ENCODE measurements around the gene NOTCH3. TPM values are rescaled to one million over a fixed set of nuclear protein-coding genes. Genes with fewer than 3 reads are reported as not detected.
A peak's percentile ranks its signal among the peaks of the same experiment; 100 is the strongest.

Gene NOTCH3
- total RNA-seq, 1 experiment from 2014 or later = 44.7 TPM

- Mint-ChIP-seq H3K27me3 (ENCODE audit: unreplicated experiment) (no peaks in the 10 kb centered on the region), H3K36me3 (ENCODE audit: insufficient read depth, unreplicated experiment) (peaks cover 49% of the 10 kb centered on the region), H3K4me3 (ENCODE audit: low read depth, unreplicated experiment) (peak overlapping the region; percentile 38), H3K27ac (ENCODE audit: unreplicated experiment) (peak overlapping the region; percentile 40), H3K9me3 (ENCODE audit: low read depth, unreplicated experiment) (no peaks in the 10 kb centered on the region), H3K4me1 (ENCODE audit: low read depth, unreplicated experiment) (peaks cover 14% of the 10 kb centered on the region)
- CTCF ChIA-PET = interaction anchor here (1.5 kb wide), 1 partner anchor 53 kb away, joined by 7 read pairs; no protein-coding TSS in a partner anchor
- TF ChIP-seq CTCF (IDR thresholded peaks at IDR 0.05; ENCODE audit: unreplicated experiment) = no peak
- intact Hi-C loops (cut with micrococcal nuclease; ENCODE audit: unreplicated experiment) = no loop called here
- peak; percentile 68 for DNase-seq
- no TSS peak for BruUV-seq (replicated peaks)
Measured at GRCh38 chr19:15248648-15249527, 48.1 kb upstream of the NOTCH3 start.

- Mint-ChIP-seq H3K9me3 (ENCODE audit: low read depth, unreplicated experiment) (no peaks in the 10 kb centered on the region), H3K36me3 (ENCODE audit: insufficient read depth, unreplicated experiment) (peaks cover 49% of the 10 kb centered on the region), H3K27ac (ENCODE audit: unreplicated experiment) (peak overlapping the region; percentile 40), H3K4me1 (ENCODE audit: low read depth, unreplicated experiment) (peaks cover 14% of the 10 kb centered on the region), H3K27me3 (ENCODE audit: unreplicated experiment) (no peaks in the 10 kb centered on the region), H3K4me3 (ENCODE audit: low read depth, unreplicated experiment) (peak overlapping the region; percentile 38)
- CTCF ChIA-PET = no interaction called here
- no peak for TF ChIP-seq CTCF (IDR thresholded peaks at IDR 0.05; ENCODE audit: unreplicated experiment)
- intact Hi-C loops (cut with micrococcal nuclease; ENCODE audit: unreplicated experiment) = no loop called here
- no TSS peak for BruUV-seq (replicated peaks)
- no peak for DNase-seq
Measured at GRCh38 chr19:15248106-15248505, 47.3 kb upstream of the NOTCH3 start.

- Mint-ChIP-seq H3K36me3 (ENCODE audit: insufficient read depth, unreplicated experiment) (peaks cover 52% of the 10 kb centered on the region), H3K27me3 (ENCODE audit: unreplicated experiment) (no peaks in the 10 kb centered on the region), H3K4me1 (ENCODE audit: low read depth, unreplicated experiment) (peaks cover 14% of the 10 kb centered on the region), H3K4me3 (ENCODE audit: low read depth, unreplicated experiment) (no peak overlapping the region), H3K27ac (ENCODE audit: unreplicated experiment) (no peak overlapping the region), H3K9me3 (ENCODE audit: low read depth, unreplicated experiment) (no peaks in the 10 kb centered on the region)
- CTCF ChIA-PET = no interaction called here
- no peak for TF ChIP-seq CTCF (IDR thresholded peaks at IDR 0.05; ENCODE audit: unreplicated experiment)
- intact Hi-C loops (cut with micrococcal nuclease; ENCODE audit: unreplicated experiment) = no loop called here
- no peak for DNase-seq
- BruUV-seq (replicated peaks) = no TSS peak
Measured at GRCh38 chr19:15247107-15248014, 46.6 kb upstream of the NOTCH3 start.

GRCh38 chr19:15246198-15246481 lies 45.3 kb upstream of the NOTCH3 start:
- CTCF ChIA-PET = no interaction called here
- no TSS peak for BruUV-seq (replicated peaks)
- Mint-ChIP-seq H3K4me1 (ENCODE audit: low read depth, unreplicated experiment) (peaks cover 14% of the 10 kb centered on the region), H3K27ac (ENCODE audit: unreplicated experiment) (peak overlapping the region; percentile 24), H3K36me3 (ENCODE audit: insufficient read depth, unreplicated experiment) (peaks cover 56% of the 10 kb centered on the region), H3K9me3 (ENCODE audit: low read depth, unreplicated experiment) (no peaks in the 10 kb centered on the region), H3K4me3 (ENCODE audit: low read depth, unreplicated experiment) (no peak overlapping the region), H3K27me3 (ENCODE audit: unreplicated experiment) (no peaks in the 10 kb centered on the region)
- no peak for DNase-seq
- intact Hi-C loops (cut with micrococcal nuclease; ENCODE audit: unreplicated experiment) = no loop called here
- no peak for TF ChIP-seq CTCF (IDR thresholded peaks at IDR 0.05; ENCODE audit: unreplicated experiment)
